Esophagus squamous epithelium (tissue), 4 donors: ENCODE measurements around the gene PPM1G.

ENCODE experiments used
- CTCF ChIP-seq, 6 experiments: fragments of 450-650 bp in 4 of 6; fragments of 200-600 bp in 2 of 6; sonication (generic) in 2 of 6; IDR thresholded peaks; one replicate each; pipeline ENCODE4 v1.5.1; 2016 to 2019; ENCODE audit warnings: antibody characterized with exemption in 6 of 6, mild to moderate bottlenecking in 4 of 6, moderate library complexity in 4 of 6
- POLR2A ChIP-seq, 4 donors: fragments of 450-650 bp; IDR thresholded peaks; one replicate each; pipeline ENCODE4 v1.6.1; 2017; ENCODE audit warnings: antibody characterized with exemption in 4 of 4, mild to moderate bottlenecking in 4 of 4, moderate library complexity in 3 of 4

GRCh38 chr2:27376866-27377617 lies 32.3 kb downstream of the PPM1G start:
- no peak for TF ChIP-seq POLR2A (IDR thresholded peaks at IDR 0.05)
- TF ChIP-seq CTCF (IDR thresholded peaks at IDR 0.05), result no peak
